GM19351 (cell line): ENCODE results near the gene SORCS2.

Experiments used
- ATAC-seq: cut with Tn5 transposase; IDR thresholded peaks from one replicate; pipeline ENCODE4 v1.9.1; 2021; ENCODE audit warnings: mild to moderate bottlenecking, moderate library complexity; ENCODE audit not compliant: unreplicated experiment

SORCS2 gene

DNA sequence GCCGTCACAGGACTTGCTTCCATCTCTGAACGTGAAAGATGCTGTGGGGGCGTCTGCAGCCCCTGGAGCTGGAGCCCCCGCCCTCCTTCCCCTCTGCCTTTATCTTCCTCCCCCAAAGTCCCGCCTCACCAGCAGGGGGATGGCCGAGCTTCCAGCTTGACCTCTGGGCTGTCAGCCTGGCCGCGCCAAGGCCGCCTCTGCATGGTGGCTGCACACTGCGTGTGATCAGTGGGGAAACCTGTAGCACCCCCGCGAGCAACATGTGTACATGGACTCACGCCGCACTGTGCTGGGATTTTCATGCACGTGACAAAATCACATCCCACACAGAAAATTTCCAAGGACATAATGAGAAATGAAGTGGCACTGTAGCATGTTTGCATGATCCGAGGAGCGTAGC lies 268.9 kb downstream of the SORCS2 start:
- no peak for ATAC-seq

DNA sequence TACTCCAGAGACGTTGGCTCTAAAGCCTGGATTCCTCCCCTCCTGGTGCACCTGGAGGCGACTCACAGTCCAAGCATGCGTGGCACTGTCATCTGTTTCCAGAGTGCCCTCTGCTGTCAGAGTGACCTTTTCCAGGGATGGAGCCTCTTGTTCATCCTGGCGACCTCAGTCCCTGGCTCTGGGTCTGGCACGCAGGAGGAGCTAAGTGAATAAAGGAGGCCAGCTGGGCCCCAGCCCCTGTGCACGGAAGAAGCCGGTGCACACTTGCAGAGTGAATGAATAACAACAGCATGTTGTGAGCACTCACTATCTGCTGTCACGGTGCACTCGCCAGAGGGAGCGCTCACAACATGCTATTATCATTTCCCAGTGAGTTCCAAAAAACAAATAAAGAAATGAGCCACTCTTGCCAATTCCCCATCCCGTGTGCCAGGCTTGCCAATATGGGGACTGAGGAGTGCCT lies 270.2 kb downstream of the SORCS2 start:
- ATAC-seq: no peak

DNA sequence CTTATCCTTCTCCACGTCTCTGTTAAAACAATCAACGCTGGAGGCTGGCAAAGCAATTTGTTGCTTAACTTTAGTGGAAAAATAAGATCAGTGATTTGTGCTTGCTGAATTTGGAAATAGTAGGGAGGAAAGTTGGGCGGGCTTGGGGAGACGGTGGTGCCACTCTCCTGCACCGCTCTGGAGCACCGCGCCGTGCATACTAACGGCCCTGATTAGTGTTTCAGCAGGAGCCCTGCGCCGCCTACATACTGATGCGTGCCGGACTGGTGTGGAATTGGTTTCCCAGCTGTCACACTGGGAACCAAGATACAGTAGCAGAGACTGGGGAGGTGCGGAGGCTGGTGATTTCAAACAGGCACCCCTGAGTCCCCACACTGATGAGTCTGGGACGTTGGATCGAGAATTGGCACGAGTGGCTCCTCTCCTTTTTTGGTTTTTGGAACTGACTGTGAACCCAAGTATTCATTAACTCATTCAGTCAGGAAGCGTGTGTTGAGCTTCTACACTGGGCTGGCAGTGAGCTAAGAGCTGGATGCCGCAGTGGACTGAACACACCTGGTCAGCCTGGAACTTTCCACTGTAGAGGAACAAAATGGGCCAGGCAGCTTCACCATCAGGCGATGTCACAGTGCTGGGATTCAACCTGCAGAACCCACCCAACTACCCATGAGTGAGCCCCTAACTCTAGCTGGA lies 271.4 kb downstream of the SORCS2 start:
- no peak for ATAC-seq

DNA sequence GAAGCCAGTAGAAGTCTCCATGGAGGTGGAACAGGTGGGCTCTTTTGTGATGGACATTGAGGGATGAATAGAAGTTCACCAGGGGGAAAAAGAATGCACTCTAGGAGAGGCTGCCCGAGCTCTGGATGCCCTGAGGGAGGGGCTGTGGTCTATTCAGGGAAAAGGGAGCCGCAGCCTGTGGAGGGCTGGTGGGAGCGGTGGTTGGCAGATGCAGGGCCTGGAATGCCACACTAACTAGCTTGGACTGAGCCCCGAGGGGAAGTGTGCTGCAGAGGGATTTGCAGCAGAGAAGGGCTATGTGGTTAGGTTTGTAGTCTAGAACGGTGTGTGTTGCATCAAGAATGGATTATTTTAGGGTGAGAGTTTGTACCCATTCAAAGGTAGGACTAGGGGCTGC lies 271.9 kb downstream of the SORCS2 start:
- no peak for ATAC-seq

DNA sequence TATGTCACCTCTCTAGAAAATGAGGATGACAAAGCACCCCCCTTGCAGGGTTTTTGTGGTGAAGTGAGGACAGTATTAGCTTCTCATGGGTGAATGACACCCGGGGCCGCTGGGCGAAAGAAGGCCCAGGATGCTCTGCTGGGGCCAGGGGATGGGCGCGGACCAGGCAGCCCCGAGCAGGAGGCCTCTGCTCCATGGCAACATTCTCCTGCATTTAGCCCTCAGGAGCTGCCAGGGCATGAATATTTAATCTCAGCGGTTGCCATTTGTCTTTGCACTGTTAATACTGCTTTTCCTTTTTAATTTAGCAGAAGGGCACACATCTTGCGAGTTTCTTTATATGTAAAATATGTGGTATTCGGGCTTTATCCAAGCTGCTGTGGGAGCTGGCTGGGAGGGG lies 272.7 kb downstream of the SORCS2 start:
- ATAC-seq: no peak

DNA sequence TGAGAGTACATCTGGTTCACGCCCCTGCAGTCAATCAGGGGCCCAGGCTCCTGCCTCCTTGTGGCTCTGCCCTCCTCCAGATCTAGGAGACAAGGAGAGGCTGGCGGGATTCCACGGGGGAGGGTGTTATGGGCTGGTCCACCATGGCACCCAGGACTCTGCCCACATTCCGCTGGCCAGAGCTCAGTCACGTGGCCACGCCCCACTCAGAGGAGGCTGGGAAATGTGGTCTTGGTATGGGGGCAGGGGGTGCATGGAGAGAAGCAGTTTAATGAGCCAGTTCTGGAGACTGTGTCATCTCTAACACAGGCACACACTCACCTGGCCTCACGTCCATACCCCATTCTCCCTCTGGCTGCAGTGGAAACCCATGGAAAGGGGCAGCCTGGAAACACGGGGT lies 273.9 kb downstream of the SORCS2 start:
- no peak for ATAC-seq

DNA sequence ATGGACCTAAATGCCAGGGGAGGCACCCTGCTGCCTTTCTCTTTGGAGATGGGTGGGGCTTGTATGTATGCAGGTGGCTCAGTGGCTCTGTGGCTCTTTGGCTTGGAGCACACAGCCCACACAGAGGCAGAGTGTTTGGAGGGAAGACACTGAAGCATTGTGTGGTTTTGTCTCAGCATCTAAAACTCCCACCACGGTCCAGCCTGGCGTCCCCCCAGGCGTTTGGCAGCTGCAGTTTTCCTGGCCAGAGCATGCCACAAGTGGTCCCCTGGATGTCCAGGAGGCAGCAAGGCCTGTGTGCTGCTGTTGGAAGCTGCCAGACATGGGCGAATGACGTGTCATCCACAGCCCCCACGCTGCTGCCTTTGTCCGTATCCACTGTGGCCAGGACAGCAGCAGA lies 274.6 kb downstream of the SORCS2 start:
- ATAC-seq: no peak

DNA sequence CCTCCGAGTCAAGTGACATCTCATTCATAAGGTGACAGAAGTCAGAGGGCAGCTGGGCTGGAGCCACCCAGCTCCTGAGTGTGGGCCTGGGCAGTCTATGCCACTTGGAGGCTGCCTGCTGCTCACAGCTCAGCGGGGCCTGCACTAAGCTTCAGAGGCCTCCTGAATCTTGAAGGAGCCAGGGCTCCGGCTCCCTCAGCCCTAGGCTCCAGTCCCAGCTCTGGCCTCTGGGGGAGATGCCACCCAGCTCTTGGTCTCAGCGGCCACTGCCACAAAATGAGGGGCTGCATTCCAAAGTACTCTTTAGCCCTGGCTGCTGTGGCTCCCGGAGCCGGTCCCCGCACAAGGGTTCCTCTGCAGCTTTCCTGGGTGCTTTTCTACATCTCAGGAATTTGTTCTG lies 275.1 kb downstream of the SORCS2 start:
- no peak for ATAC-seq

DNA sequence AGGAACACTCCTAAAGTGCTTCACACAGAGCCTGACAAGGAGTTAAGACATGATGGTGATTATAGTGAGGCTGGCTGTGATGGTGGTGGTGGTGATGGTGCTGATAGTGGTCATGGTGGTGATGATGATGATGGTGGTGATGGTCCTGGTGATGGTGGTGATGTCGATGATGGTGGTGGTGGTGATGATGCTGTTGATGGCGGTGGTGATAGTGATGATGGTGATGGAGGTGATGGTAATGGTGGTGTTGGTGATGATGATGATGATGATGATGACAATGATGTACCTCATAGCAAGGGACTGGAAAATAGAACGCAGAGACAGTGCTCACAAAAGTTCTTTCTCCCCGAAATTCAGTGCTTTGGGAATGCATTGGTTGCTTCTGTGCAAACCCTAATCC lies 276.7 kb downstream of the SORCS2 start:
- ATAC-seq: no peak

DNA sequence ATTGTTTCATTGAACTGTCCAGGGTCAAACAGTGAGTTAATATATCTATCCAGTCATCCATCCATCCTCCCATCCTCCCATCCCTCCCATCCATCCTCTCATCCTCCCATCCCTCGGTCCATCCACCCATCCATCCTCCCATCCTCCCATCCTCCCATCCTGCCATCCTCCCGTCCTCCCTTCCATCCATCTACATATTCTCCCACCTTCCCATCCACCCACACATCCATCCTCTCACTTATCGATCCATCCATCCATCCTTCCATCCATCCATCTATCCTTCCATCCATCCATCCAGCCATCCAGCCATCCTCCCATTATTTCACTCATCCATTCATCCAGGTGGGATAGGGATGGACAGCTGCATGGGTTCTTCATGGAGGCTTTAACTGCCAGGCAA lies 277.8 kb downstream of the SORCS2 start:
- no peak for ATAC-seq

DNA sequence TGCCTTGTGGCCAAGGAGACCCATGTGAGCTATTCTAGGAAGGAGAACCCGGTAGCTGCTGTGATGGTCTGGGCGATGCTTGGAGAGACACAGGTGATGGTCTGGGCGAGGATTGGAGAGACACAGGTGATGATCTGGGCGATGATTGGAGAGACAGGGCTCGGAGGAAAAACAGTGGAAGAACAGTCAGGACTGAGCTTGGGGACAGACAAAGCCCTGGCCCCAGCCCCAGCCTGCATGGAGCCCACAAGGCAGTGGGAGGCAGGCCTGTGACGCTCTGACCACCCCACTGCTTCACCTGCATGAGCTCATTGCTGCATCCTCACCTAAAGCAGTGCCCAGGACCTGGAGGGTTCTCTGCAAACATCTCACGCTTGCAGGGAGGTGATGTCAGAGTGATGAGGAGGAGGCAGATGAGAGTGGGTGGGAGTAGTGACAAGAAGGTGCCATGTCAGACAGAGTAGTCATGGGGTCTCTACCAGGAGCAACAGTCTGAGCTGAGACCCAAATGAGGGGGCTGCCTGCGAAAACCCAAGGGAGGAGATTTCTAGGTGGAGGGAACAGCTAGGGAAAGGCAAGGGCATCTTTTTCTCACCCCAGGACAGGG lies 278.3 kb downstream of the SORCS2 start:
- ATAC-seq: no peak

DNA sequence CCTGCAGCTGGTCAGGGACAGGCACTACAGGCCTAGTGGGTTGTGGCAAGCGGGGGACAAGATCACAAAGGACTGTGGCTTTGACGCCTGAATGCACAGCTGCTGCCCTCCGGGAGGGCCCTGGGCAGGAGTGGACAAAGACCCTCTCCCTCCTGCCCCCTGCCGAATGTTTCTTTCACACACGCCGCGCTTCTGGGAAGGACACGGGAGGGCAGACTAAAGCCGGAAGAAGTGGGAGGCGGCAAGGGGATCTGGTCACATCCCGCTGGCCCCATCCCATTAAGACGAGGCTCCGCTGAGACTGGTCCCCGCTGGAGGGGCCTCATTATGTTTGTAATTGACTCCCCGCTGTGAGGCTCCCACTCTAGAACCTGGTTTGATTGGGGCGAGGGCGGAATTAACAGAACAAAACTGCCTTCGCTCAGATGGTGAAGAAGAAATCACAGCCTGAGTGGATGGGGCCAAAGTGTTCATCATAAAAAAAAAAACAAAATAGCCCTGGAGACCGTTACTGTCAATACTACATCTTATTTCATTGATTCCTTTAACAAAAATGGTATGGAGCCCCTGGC lies 280.2 kb downstream of the SORCS2 start:
- no peak for ATAC-seq

DNA sequence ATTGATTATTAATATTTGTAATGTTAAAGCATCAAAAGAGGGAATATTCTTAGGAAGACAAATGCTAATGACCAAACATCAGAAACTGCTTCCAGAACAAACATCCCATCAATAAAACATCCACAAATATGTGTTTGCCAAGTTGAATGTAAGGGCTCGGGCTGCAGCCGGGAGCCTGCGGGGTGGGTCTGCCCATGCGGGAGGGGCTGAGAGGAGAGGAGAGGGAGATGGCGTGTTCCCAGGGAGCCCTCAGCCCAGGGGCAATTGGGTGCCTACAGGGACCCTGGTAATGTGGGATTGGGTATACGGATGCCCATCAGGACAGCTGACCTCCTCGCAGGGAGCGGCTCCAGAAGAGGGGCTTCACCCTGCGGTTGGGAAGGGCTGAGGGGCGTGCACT lies 280.7 kb downstream of the SORCS2 start:
- no peak for ATAC-seq

DNA sequence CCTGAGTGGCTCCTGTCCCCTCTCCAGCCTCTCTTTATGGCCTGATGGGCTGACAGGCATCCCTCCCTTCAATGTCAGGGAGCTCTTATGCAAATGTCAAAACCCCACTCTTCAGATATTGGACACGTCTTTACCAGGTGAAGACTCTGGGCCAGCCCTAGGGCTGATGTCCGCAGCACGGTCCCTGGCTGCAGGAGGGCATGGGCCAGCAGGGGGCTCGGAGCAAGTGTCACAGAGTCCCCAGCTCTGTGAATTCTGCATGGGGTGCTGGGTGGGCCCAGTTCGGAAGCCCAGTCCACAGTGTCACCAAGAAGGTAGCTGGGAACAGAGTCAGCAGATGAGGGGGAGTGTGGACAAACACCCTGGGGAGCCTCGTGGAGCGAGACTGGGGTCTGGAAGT lies 282.0 kb downstream of the SORCS2 start:
- no peak for ATAC-seq

DNA sequence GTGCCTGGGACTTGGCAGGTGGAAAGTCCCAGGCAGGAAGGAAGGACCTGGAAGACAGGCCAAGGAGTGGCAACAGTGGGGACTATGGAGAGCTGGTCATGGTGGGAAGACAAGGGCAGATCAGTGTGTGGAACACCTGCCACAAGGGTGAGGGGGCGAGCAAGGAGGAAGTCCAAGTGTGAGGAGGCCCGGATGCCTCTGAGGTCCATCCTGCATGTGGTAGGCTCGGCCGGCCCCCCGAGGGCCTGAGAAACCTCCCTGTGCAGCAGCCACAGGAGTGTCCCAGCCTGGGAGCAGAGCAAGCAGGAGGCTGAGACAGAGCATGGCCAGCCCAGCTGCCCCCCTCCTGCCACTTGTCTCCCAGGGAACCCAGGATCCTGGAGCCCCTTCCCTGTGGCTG lies 282.9 kb downstream of the SORCS2 start:
- no peak for ATAC-seq

DNA sequence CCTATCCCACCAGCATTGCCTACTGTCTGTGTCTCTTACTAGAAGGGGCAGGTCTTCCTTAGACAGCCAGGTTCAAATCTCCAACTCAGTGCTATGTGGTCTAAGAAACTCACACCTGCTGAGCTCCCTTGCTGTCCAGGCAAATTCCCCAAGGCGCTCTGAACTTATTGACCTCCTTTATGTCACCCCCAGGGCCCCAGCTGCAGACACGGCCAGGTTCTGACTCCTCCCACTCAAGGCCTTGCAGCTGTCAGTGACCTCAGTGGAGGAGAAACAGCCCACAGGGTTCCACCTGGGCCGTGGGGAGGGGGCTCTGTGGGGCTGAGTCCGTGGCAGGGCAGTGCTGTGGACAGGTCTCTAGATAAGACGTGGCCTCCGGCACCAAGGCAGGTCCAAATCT lies 284.5 kb downstream of the SORCS2 start:
- no peak for ATAC-seq

DNA sequence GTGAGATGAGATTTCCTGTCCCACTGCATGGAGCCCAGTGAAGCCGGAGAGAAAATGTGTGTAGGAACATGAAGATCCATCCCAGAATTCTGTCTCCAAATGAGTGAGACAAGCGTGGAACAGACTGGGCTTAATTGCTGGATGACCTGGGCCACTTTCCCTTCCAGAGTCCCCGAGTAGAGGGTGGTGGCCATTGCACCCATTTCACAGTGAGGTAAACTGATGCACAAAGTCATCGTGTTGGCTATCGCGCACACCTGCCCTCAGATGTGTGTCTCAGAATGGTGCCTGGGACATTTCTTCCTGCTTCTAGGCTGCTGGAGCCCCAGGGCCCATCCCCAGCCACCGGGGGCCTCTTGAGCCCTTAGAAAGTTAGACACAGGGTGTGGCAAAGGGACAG lies 285.4 kb downstream of the SORCS2 start:
- ATAC-seq: no peak

DNA sequence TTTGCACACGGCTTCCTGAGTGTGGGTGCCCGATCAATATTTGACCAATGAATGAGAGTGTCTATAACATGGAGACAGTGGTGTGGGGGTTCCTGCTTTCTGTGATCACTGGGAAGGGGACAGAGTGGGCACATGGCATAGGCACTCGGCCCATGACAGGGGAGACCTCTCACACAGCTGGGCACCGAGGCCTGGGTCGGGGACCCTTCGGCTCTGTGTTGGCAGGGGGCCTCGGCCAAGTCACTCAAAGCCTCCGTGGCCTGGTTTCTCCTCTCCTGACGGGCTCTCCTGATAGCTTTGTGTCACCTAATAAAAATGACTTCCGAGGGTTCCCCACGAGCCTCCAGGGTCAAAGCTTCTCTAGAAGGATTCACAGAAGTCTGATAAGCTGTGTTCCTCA lies 286.3 kb downstream of the SORCS2 start:
- no peak for ATAC-seq

DNA sequence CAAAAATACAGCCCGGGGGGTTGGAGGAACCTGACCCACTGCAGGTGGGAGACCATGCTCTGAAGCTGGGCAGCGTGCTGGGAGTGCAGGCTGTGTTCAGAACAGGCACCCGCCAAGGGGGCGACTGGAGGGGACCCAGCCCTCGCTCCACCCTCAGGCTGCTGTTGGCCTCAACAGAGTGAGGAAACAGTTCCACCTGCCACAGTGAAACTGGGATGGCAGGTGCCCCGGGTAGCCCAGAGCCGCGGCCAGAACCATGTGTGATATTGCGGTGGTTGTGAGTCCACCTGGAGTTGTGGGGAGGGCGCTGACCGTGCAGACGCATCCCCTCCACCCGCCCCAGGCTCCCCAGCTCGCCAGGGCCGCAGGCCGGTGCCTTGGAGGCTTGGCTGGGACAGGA lies 288.1 kb downstream of the SORCS2 start:
- ATAC-seq: no peak

DNA sequence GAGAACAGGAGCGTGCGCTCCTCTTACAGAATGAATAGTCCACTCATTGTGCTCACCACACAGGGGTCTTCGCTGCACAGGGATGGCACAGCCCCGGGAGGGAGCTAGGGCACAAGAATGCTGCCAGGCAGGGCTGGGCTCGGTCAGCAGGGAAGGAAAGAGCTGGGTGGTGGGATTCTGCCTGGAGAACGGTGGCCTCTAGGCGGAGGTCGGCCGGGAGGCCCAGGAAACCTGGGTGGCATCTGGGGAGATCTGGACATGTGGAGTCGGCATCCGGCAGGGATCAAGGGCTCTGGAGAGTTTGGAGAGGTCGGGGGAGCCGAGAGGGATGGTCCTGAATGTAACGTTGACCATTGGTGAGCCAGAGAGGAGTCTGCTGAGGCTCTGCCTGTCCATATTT lies 288.9 kb downstream of the SORCS2 start:
- no peak for ATAC-seq

DNA sequence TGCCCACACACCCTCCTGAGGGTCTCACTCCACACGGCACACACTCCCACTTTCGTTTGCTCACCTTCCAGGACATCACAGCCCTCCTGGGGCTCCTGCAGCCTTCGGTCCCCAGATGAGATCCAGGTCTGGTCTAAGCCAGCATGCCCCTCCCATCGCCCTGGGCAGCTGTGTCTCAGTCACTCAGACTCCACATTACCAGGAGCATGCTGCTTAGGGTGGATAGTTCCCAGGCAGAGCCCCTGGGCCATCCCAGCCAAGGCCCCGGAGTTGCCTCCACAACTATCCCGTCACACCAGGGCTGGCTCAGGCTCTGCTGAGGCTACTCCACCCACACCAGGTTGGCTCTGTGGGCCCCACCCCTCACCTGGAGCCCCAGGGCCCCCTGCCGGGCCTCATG lies 292.8 kb downstream of the SORCS2 start:
- ATAC-seq: no peak

DNA sequence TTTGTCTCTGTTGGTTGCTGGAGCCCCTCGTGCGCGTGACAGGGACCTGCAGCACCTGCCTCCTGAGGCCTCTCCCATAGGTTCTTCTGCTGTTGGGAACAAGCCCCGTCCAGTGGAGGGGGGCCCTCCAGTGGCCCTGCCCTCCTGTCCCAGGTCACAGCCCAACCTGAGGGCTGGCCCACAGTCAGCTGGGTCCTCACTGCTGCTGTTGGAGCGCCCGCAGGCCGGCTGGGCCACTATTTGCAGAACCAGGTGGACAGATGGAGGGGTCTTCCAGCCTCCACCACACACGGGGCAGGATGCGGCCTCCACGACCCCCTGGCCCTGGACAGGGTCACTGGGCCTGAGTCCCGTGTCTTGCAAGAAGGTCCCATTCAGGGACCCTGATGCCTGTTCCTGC lies 293.8 kb downstream of the SORCS2 start:
- no peak for ATAC-seq

DNA sequence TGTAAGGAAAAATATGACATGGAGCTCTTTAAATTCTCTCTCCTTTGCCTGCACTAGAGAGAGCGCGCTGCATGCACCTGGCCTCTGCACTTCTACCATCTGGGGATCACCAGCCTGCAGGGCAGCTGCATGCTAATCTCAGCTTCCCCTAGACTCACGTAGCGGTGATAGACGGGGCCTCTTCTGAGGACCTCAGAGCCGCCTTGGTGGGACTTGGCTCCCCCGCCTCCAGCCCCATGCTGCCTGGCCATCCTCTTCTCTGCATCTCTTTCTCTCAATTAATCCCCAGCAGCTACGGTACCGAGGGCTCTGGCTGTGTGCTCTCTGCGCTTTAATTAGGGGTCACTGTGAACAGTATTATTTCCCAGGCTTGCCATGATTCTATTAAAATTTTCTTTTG lies 295.2 kb downstream of the SORCS2 start:
- ATAC-seq: no peak
